WTC11 (cell line): ENCODE results near the gene SAFB2. TPM values are rescaled to one million over a fixed set of nuclear protein-coding genes. Genes with fewer than 3 reads are reported as not detected.

Experiments
- ATAC-seq: fragments of 200-7000 bp; cut with Tn5 transposase; 2 replicates; pipeline ENCODE4 v1.10.0; 2021; ENCODE audit warnings: mild to moderate bottlenecking, moderate library complexity
- CTCF ChIA-PET: fragments of 300-600 bp; sonication (Branson Sonifier 250); formaldehyde crosslinking; loops from one replicate; lab custom pipeline; 2021; ENCODE audit warnings: antibody characterized with exemption; lab: Charles Lee
- POLR2A ChIA-PET: fragments of 350-600 bp; sonication (Branson Sonifier 250); formaldehyde crosslinking; loops from one replicate; lab custom pipeline; 2021; ENCODE audit warnings: antibody characterized with exemption; lab: Charles Lee
- DNase-seq: peaks from one replicate; pipeline ENCODE4 v3.0.0; 2021; ENCODE audit warnings: low spot score
- H3K27ac Mint-ChIP-seq: 2 replicates; pipeline ENCODE4 v1.8.0; 2021; ENCODE audit warnings: mixed read lengths
- H3K27me3 Mint-ChIP-seq: 2 replicates; pipeline ENCODE4 v1.8.0; 2021; ENCODE audit warnings: low read depth, mild to moderate bottlenecking, moderate library complexity, mixed read lengths
- H3K36me3 Mint-ChIP-seq: 2 replicates; pipeline ENCODE4 v1.8.0; 2021; ENCODE audit warnings: mixed read lengths
- H3K4me1 Mint-ChIP-seq: 2 replicates; pipeline ENCODE4 v1.8.0; 2022; ENCODE audit warnings: mixed read lengths
- H3K4me3 Mint-ChIP-seq: 2 replicates; pipeline ENCODE4 v1.8.0; 2021; ENCODE audit warnings: mild to moderate bottlenecking, moderate library complexity, mixed read lengths
- H3K9me3 Mint-ChIP-seq: 2 replicates; pipeline ENCODE4 v1.8.0; 2021; ENCODE audit warnings: mixed read lengths
- CBFB ChIP-seq: sonication (generic); formaldehyde crosslinking; IDR thresholded peaks from 2 replicates; pipeline ENCODE4 v1.8.1; 2022; ENCODE audit warnings: mild to moderate bottlenecking, low read depth, missing genetic modification reagents
- CREM ChIP-seq: sonication (generic); formaldehyde crosslinking; IDR thresholded peaks from 2 replicates; pipeline ENCODE4 v1.8.1; 2022; ENCODE audit warnings: mild to moderate bottlenecking, missing genetic modification reagents, moderate library complexity
- GRHL2 ChIP-seq: fragments of 250-450 bp; sonication (Bioruptor Pico); IDR thresholded peaks from 2 replicates; pipeline ENCODE4 v1.8.0; 2022; ENCODE audit warnings: mild to moderate bottlenecking, moderate library complexity; ENCODE audit not compliant: insufficient replicate concordance, severe bottlenecking
- JAZF1 ChIP-seq: fragments of 250-450 bp; sonication (Bioruptor Pico); IDR thresholded peaks from 2 replicates; pipeline ENCODE4 v1.9.0; 2021; ENCODE audit warnings: moderate library complexity, mild to moderate bottlenecking, inconsistent platforms
- MXD4 ChIP-seq: fragments of 250-450 bp; sonication (Bioruptor Pico); IDR thresholded peaks from 2 replicates; pipeline ENCODE4 v1.8.0; 2021; ENCODE audit warnings: mild to moderate bottlenecking, moderate library complexity, borderline replicate concordance
- NFE2L1 ChIP-seq: sonication (generic); formaldehyde crosslinking; IDR thresholded peaks from 2 replicates; pipeline ENCODE4 v1.8.1; 2023; ENCODE audit warnings: missing genetic modification reagents
- NR2C2 ChIP-seq: sonication (generic); formaldehyde crosslinking; IDR thresholded peaks from 2 replicates; pipeline ENCODE4 v1.8.0; 2022; ENCODE audit warnings: mild to moderate bottlenecking, missing genetic modification reagents
- OVOL2 ChIP-seq: fragments of 250-450 bp; sonication (Bioruptor Pico); IDR thresholded peaks from 2 replicates; pipeline ENCODE4 v1.9.0; 2021; ENCODE audit warnings: mild to moderate bottlenecking, borderline replicate concordance
- RORB ChIP-seq: fragments of 250-450 bp; sonication (Bioruptor Pico); IDR thresholded peaks from 2 replicates; pipeline ENCODE4 v1.9.0; 2021; ENCODE audit warnings: mild to moderate bottlenecking
- SMAD3 ChIP-seq: sonication (generic); formaldehyde crosslinking; IDR thresholded peaks from 2 replicates; pipeline ENCODE4 v1.8.0; 2022; ENCODE audit warnings: missing genetic modification reagents, mild to moderate bottlenecking, borderline replicate concordance
- TCF7 ChIP-seq: sonication (generic); formaldehyde crosslinking; IDR thresholded peaks from 2 replicates; pipeline ENCODE4 v1.8.0; 2022; ENCODE audit warnings: mild to moderate bottlenecking, low read depth, missing genetic modification reagents, moderate library complexity
- TP53 ChIP-seq: sonication (generic); formaldehyde crosslinking; IDR thresholded peaks from 2 replicates; pipeline ENCODE4 v1.8.1; 2023; ENCODE audit warnings: mild to moderate bottlenecking, missing genetic modification reagents
- ZBTB21 ChIP-seq: sonication (generic); formaldehyde crosslinking; IDR thresholded peaks from 2 replicates; pipeline ENCODE4 v1.8.1; 2023; ENCODE audit warnings: mild to moderate bottlenecking, missing genetic modification reagents, borderline replicate concordance
- ZNF671 ChIP-seq: fragments of 250-450 bp; sonication (Bioruptor Pico); IDR thresholded peaks from 2 replicates; pipeline ENCODE4 v1.8.0; 2021; ENCODE audit warnings: mild to moderate bottlenecking
- total RNA-seq: library from RNA; stranded (reverse); gene quantifications from 3 replicates; pipeline ENCODE4 v1.2.3, GENCODE V29; 2021
- TF ChIP-seq, protein P1 (sequence below): fragments of 250-450 bp; sonication (Bioruptor Pico); IDR thresholded peaks from 2 replicates; pipeline ENCODE4 v1.9.0; 2021; ENCODE audit warnings: mild to moderate bottlenecking, borderline replicate concordance
- TF ChIP-seq, protein P2 (sequence below): sonication (generic); formaldehyde crosslinking; IDR thresholded peaks from 2 replicates; pipeline ENCODE4 v1.8.1; 2022; ENCODE audit warnings: mild to moderate bottlenecking, moderate library complexity, missing genetic modification reagents
- TF ChIP-seq, protein P3 (sequence below): sonication (generic); formaldehyde crosslinking; IDR thresholded peaks from 2 replicates; pipeline ENCODE4 v1.8.1; 2023; ENCODE audit warnings: mild to moderate bottlenecking, missing genetic modification reagents, borderline replicate concordance
- TF ChIP-seq, protein P4 (sequence below): sonication (generic); formaldehyde crosslinking; IDR thresholded peaks from 2 replicates; pipeline ENCODE4 v1.8.1; 2022; ENCODE audit warnings: mild to moderate bottlenecking, missing genetic modification reagents, moderate library complexity, borderline replicate concordance
- TF ChIP-seq, protein P5 (sequence below): sonication (generic); formaldehyde crosslinking; IDR thresholded peaks from 2 replicates; pipeline ENCODE4 v1.8.0; 2022; ENCODE audit warnings: mild to moderate bottlenecking, missing genetic modification reagents
- TF ChIP-seq, protein P6 (sequence below): sonication (generic); formaldehyde crosslinking; IDR thresholded peaks from 2 replicates; pipeline ENCODE4 v1.8.1; 2023; ENCODE audit warnings: mild to moderate bottlenecking, missing genetic modification reagents, moderate library complexity

SAFB2 gene
- total RNA-seq, 1 experiment from 2014 or later = 100 TPM

DNA sequence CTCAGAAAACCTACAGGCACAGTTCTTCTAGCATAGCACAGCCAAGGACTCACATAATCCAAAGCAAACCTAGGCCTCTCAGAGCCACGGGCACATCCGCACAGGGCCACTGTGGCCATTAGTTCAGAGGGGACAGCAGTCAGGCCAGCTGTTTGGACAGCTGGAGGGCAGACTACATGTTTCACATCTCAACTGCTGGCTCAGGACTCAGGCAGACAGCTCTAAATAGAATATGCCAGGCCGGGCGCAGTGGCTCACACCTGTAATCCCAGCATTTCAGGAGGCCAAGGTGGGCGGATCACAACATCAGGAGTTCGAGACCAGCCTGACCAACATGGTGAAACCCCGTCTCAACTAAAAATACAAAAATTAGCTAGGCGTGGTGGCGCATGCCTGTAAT lies 26.8 kb downstream of the SAFB2 start (continued):
- TF ChIP-seq, protein P1, sequence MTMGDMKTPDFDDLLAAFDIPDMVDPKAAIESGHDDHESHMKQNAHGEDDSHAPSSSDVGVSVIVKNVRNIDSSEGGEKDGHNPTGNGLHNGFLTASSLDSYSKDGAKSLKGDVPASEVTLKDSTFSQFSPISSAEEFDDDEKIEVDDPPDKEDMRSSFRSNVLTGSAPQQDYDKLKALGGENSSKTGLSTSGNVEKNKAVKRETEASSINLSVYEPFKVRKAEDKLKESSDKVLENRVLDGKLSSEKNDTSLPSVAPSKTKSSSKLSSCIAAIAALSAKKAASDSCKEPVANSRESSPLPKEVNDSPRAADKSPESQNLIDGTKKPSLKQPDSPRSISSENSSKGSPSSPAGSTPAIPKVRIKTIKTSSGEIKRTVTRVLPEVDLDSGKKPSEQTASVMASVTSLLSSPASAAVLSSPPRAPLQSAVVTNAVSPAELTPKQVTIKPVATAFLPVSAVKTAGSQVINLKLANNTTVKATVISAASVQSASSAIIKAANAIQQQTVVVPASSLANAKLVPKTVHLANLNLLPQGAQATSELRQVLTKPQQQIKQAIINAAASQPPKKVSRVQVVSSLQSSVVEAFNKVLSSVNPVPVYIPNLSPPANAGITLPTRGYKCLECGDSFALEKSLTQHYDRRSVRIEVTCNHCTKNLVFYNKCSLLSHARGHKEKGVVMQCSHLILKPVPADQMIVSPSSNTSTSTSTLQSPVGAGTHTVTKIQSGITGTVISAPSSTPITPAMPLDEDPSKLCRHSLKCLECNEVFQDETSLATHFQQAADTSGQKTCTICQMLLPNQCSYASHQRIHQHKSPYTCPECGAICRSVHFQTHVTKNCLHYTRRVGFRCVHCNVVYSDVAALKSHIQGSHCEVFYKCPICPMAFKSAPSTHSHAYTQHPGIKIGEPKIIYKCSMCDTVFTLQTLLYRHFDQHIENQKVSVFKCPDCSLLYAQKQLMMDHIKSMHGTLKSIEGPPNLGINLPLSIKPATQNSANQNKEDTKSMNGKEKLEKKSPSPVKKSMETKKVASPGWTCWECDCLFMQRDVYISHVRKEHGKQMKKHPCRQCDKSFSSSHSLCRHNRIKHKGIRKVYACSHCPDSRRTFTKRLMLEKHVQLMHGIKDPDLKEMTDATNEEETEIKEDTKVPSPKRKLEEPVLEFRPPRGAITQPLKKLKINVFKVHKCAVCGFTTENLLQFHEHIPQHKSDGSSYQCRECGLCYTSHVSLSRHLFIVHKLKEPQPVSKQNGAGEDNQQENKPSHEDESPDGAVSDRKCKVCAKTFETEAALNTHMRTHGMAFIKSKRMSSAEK (CRISPR knock-in tag) = no peak
- no peak for TF ChIP-seq RORB (CRISPR knock-in tag)
- TF ChIP-seq, protein P2, sequence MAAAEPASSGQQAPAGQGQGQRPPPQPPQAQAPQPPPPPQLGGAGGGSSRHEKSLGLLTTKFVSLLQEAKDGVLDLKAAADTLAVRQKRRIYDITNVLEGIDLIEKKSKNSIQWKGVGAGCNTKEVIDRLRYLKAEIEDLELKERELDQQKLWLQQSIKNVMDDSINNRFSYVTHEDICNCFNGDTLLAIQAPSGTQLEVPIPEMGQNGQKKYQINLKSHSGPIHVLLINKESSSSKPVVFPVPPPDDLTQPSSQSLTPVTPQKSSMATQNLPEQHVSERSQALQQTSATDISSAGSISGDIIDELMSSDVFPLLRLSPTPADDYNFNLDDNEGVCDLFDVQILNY (CRISPR knock-in tag) = no peak

DNA sequence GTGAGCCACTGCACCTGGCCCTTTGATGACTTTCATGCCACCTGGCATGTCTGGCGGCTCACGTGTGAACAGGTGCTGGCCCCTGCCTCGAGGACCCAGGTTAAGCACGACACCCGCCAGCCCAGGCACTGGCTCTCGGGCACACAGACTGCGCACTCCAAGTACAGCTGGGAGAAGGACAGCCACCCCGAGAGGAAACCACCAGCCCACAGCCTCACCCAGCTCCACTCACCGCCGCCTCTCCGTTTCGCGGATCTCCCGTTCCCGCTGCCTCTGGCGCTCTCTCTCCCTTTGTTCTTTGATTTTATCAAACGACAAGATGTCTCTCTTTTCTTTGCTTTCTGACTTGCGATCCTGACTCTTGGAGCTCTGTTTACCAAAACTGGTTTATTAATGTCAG lies 27.4 kb downstream of the SAFB2 start:
- no peaks in the 10 kb centered on the region for H3K4me1 Mint-ChIP-seq
- peak overlapping the region; percentile 69; the same call in 1 of the 2 replicates for H3K27ac Mint-ChIP-seq
- DNase-seq (no peak), ATAC-seq (no peak)
- no peaks in the 10 kb centered on the region; the same call in 1 of the 2 replicates for H3K27me3 Mint-ChIP-seq
- no peak overlapping the region for H3K4me3 Mint-ChIP-seq
- peaks cover 74% of the 10 kb centered on the region for H3K36me3 Mint-ChIP-seq
- no peaks in the 10 kb centered on the region for H3K9me3 Mint-ChIP-seq
- TF ChIP-seq SMAD3 = no peak
- no peak for TF ChIP-seq OVOL2
- TF ChIP-seq MXD4 = no peak
- TF ChIP-seq TCF7 (CRISPR knock-in tag) = no peak
- TF ChIP-seq GRHL2 (CRISPR knock-in tag) = no peak
- TF ChIP-seq JAZF1 (CRISPR knock-in tag) = no peak
- TF ChIP-seq, protein P3, sequence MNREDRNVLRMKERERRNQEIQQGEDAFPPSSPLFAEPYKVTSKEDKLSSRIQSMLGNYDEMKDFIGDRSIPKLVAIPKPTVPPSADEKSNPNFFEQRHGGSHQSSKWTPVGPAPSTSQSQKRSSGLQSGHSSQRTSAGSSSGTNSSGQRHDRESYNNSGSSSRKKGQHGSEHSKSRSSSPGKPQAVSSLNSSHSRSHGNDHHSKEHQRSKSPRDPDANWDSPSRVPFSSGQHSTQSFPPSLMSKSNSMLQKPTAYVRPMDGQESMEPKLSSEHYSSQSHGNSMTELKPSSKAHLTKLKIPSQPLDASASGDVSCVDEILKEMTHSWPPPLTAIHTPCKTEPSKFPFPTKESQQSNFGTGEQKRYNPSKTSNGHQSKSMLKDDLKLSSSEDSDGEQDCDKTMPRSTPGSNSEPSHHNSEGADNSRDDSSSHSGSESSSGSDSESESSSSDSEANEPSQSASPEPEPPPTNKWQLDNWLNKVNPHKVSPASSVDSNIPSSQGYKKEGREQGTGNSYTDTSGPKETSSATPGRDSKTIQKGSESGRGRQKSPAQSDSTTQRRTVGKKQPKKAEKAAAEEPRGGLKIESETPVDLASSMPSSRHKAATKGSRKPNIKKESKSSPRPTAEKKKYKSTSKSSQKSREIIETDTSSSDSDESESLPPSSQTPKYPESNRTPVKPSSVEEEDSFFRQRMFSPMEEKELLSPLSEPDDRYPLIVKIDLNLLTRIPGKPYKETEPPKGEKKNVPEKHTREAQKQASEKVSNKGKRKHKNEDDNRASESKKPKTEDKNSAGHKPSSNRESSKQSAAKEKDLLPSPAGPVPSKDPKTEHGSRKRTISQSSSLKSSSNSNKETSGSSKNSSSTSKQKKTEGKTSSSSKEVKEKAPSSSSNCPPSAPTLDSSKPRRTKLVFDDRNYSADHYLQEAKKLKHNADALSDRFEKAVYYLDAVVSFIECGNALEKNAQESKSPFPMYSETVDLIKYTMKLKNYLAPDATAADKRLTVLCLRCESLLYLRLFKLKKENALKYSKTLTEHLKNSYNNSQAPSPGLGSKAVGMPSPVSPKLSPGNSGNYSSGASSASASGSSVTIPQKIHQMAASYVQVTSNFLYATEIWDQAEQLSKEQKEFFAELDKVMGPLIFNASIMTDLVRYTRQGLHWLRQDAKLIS (CRISPR knock-in tag) = no peak
- TF ChIP-seq, protein P4, sequence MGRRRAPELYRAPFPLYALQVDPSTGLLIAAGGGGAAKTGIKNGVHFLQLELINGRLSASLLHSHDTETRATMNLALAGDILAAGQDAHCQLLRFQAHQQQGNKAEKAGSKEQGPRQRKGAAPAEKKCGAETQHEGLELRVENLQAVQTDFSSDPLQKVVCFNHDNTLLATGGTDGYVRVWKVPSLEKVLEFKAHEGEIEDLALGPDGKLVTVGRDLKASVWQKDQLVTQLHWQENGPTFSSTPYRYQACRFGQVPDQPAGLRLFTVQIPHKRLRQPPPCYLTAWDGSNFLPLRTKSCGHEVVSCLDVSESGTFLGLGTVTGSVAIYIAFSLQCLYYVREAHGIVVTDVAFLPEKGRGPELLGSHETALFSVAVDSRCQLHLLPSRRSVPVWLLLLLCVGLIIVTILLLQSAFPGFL (CRISPR knock-in tag) = no peak
- no peak for TF ChIP-seq NFE2L1 (CRISPR knock-in tag)
- POLR2A ChIA-PET = no interaction called here
- CTCF ChIA-PET = no interaction called here

DNA sequence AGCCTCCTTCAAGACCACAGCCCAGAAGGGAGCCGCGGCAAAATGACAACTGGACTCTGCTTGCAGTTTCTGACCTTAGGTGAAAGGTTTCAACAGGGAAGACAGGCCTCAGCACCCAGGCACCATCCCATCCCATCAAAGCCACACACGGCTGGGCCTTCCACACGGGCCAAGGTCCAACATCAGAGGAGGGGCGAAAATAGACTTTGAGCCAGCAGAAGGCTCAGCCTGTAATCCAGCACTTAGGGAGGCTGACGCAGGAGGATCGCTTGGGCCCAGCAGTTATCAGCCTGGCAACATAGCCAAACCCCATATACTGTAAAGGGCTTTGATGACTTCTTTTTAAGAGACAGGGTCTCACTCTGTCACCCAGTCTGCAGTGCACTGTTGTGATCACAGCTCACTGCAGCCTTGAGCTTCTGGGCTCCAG lies 28.0 kb downstream of the SAFB2 start:
- H3K9me3 Mint-ChIP-seq = no peaks in the 10 kb centered on the region
- no peak overlapping the region for H3K4me3 Mint-ChIP-seq
- ChIA-PET POLR2A (no interaction called here), CTCF (no interaction called here)
- no peak for ATAC-seq
- DNase-seq = no peak
- no peak overlapping the region for H3K27ac Mint-ChIP-seq
- H3K27me3 Mint-ChIP-seq = no peaks in the 10 kb centered on the region; the same call in 1 of the 2 replicates
- no peaks in the 10 kb centered on the region for H3K4me1 Mint-ChIP-seq
- peaks cover 71% of the 10 kb centered on the region for H3K36me3 Mint-ChIP-seq
- TF ChIP-seq, protein P5, sequence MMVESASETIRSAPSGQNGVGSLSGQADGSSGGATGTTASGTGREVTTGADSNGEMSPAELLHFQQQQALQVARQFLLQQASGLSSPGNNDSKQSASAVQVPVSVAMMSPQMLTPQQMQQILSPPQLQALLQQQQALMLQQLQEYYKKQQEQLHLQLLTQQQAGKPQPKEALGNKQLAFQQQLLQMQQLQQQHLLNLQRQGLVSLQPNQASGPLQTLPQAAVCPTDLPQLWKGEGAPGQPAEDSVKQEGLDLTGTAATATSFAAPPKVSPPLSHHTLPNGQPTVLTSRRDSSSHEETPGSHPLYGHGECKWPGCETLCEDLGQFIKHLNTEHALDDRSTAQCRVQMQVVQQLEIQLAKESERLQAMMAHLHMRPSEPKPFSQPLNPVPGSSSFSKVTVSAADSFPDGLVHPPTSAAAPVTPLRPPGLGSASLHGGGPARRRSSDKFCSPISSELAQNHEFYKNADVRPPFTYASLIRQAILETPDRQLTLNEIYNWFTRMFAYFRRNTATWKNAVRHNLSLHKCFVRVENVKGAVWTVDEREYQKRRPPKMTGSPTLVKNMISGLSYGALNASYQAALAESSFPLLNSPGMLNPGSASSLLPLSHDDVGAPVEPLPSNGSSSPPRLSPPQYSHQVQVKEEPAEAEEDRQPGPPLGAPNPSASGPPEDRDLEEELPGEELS (CRISPR knock-in tag) = no peak
- TF ChIP-seq GRHL2 (CRISPR knock-in tag) = no peak
- TF ChIP-seq ZNF671 (CRISPR knock-in tag) = no peak
- TF ChIP-seq NR2C2 = no peak
- TF ChIP-seq CREM (CRISPR knock-in tag) = no peak
- no peak for TF ChIP-seq CBFB (CRISPR knock-in tag)
- TF ChIP-seq TP53 = no peak
- TF ChIP-seq, protein P6, sequence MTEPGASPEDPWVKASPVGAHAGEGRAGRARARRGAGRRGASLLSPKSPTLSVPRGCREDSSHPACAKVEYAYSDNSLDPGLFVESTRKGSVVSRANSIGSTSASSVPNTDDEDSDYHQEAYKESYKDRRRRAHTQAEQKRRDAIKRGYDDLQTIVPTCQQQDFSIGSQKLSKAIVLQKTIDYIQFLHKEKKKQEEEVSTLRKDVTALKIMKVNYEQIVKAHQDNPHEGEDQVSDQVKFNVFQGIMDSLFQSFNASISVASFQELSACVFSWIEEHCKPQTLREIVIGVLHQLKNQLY (CRISPR knock-in tag) = no peak
- TF ChIP-seq ZBTB21 = no peak
